Measurements from ENCODE around the gene UBTD1. TPM values are rescaled to one million over a fixed set of nuclear protein-coding genes. Genes with fewer than 3 reads are reported as not detected.

UBTD1 gene
- total RNA-seq, 2 experiments from 2014 or later = 0.99 to 1.3 TPM

- Mint-ChIP-seq H3K9me3 (no peaks in the 10 kb centered on the region), H3K36me3 (no peaks in the 10 kb centered on the region), H3K27me3 (peaks cover under 1% of the 10 kb centered on the region), H3K4me3 (no peak overlapping the region), H3K27ac (no peak overlapping the region), H3K4me1 (no peaks in the 10 kb centered on the region)
- no peak for DNase-seq
Measured at GRCh38 chr10:97584798-97585438, 86.2 kb downstream of the UBTD1 start.

GRCh38 chr10:97585439-97585811, 86.7 kb downstream of the UBTD1 start:
- no peaks in the 10 kb centered on the region for H3K9me3 Mint-ChIP-seq
- no peaks in the 10 kb centered on the region for H3K27me3 Mint-ChIP-seq
- H3K36me3 Mint-ChIP-seq = no peaks in the 10 kb centered on the region
- no peak overlapping the region for H3K4me3 Mint-ChIP-seq
- DNase-seq = no peak
- no peak overlapping the region for H3K27ac Mint-ChIP-seq
- no peaks in the 10 kb centered on the region for H3K4me1 Mint-ChIP-seq

GRCh38 chr10:97587183-97587582, 88.5 kb downstream of the UBTD1 start:
- H3K36me3 Mint-ChIP-seq = no peaks in the 10 kb centered on the region
- H3K27ac Mint-ChIP-seq = no peak overlapping the region
- H3K27me3 Mint-ChIP-seq = no peaks in the 10 kb centered on the region
- no peaks in the 10 kb centered on the region for H3K4me1 Mint-ChIP-seq
- no peaks in the 10 kb centered on the region for H3K9me3 Mint-ChIP-seq
- no peak for DNase-seq
- no peak overlapping the region for H3K4me3 Mint-ChIP-seq

GRCh38 chr10:97589479-97589878, 90.8 kb downstream of the UBTD1 start, which contains the start of gene C10orf62:
C10orf62 (plus strand) TSS chr10:97589721; CDS start chr10:97589898, 177 bp downstream.
- no peak within 1 kb of the TSS for H3K27ac Mint-ChIP-seq
- no peaks in the 10 kb centered on the region for H3K9me3 Mint-ChIP-seq
- H3K27me3 Mint-ChIP-seq = no peaks in the 10 kb centered on the region
- no peak within 1 kb of the TSS for H3K4me3 Mint-ChIP-seq
- no peaks in the 10 kb centered on the region for H3K36me3 Mint-ChIP-seq
- DNase-seq = no peak
- no peaks in the 10 kb centered on the region for H3K4me1 Mint-ChIP-seq

GRCh38 chr10:97590082-97590747, 91.5 kb downstream of the UBTD1 start:
- no peak for DNase-seq
- no peak overlapping the region for H3K27ac Mint-ChIP-seq
- no peaks in the 10 kb centered on the region for H3K4me1 Mint-ChIP-seq
- H3K36me3 Mint-ChIP-seq = no peaks in the 10 kb centered on the region
- H3K4me3 Mint-ChIP-seq = no peak overlapping the region
- no peaks in the 10 kb centered on the region for H3K9me3 Mint-ChIP-seq
- no peaks in the 10 kb centered on the region for H3K27me3 Mint-ChIP-seq

GRCh38 chr10:97590748-97591495, 92.2 kb downstream of the UBTD1 start:
- no peak overlapping the region for H3K27ac Mint-ChIP-seq
- H3K4me1 Mint-ChIP-seq = no peaks in the 10 kb centered on the region
- DNase-seq = no peak
- no peaks in the 10 kb centered on the region for H3K27me3 Mint-ChIP-seq
- no peaks in the 10 kb centered on the region for H3K9me3 Mint-ChIP-seq
- H3K4me3 Mint-ChIP-seq = no peak overlapping the region
- H3K36me3 Mint-ChIP-seq = no peaks in the 10 kb centered on the region

GRCh38 chr10:97593421-97593820, 94.7 kb downstream of the UBTD1 start:
- no peak for DNase-seq
- H3K36me3 Mint-ChIP-seq = no peaks in the 10 kb centered on the region
- no peak overlapping the region for H3K4me3 Mint-ChIP-seq
- no peaks in the 10 kb centered on the region for H3K4me1 Mint-ChIP-seq
- no peaks in the 10 kb centered on the region for H3K9me3 Mint-ChIP-seq
- no peaks in the 10 kb centered on the region for H3K27me3 Mint-ChIP-seq
- H3K27ac Mint-ChIP-seq = no peak overlapping the region

GRCh38 chr10:97596101-97597082, 97.7 kb downstream of the UBTD1 start:
- DNase-seq = no peak
- no peak overlapping the region for H3K4me3 Mint-ChIP-seq
- no peaks in the 10 kb centered on the region for H3K27me3 Mint-ChIP-seq
- H3K36me3 Mint-ChIP-seq = no peaks in the 10 kb centered on the region
- no peaks in the 10 kb centered on the region for H3K9me3 Mint-ChIP-seq
- H3K4me1 Mint-ChIP-seq = no peaks in the 10 kb centered on the region
- no peak overlapping the region for H3K27ac Mint-ChIP-seq

- Mint-ChIP-seq H3K36me3 (no peaks in the 10 kb centered on the region), H3K27me3 (no peaks in the 10 kb centered on the region), H3K4me1 (no peaks in the 10 kb centered on the region), H3K4me3 (no peak overlapping the region), H3K9me3 (no peaks in the 10 kb centered on the region), H3K27ac (no peak overlapping the region)
- DNase-seq = no peak
Measured at GRCh38 chr10:97597778-97598177, 99.1 kb downstream of the UBTD1 start.

GRCh38 chr10:97598407-97599271, 99.9 kb downstream of the UBTD1 start:
- Mint-ChIP-seq H3K4me3 (no peak overlapping the region), H3K9me3 (no peaks in the 10 kb centered on the region), H3K36me3 (no peaks in the 10 kb centered on the region), H3K27me3 (no peaks in the 10 kb centered on the region), H3K4me1 (no peaks in the 10 kb centered on the region), H3K27ac (no peak overlapping the region)
- DNase-seq = no peak

- Mint-ChIP-seq H3K27me3 (no peaks in the 10 kb centered on the region), H3K9me3 (no peaks in the 10 kb centered on the region), H3K27ac (no peak overlapping the region), H3K36me3 (no peaks in the 10 kb centered on the region), H3K4me3 (no peak overlapping the region), H3K4me1 (no peaks in the 10 kb centered on the region)
- no peak for DNase-seq
Measured at GRCh38 chr10:97599272-97599619, 100.5 kb downstream of the UBTD1 start.

- H3K4me3 Mint-ChIP-seq = no peak overlapping the region
- no peak overlapping the region for H3K27ac Mint-ChIP-seq
- no peak for DNase-seq
- no peaks in the 10 kb centered on the region for H3K27me3 Mint-ChIP-seq
- H3K4me1 Mint-ChIP-seq = no peaks in the 10 kb centered on the region
- no peaks in the 10 kb centered on the region for H3K36me3 Mint-ChIP-seq
- H3K9me3 Mint-ChIP-seq = no peaks in the 10 kb centered on the region
Measured at GRCh38 chr10:97600616-97601015, 101.9 kb downstream of the UBTD1 start.

- H3K27me3 Mint-ChIP-seq = no peaks in the 10 kb centered on the region
- DNase-seq = no peak
- H3K4me1 Mint-ChIP-seq = no peaks in the 10 kb centered on the region
- H3K4me3 Mint-ChIP-seq = no peak overlapping the region
- H3K9me3 Mint-ChIP-seq = no peaks in the 10 kb centered on the region
- no peak overlapping the region for H3K27ac Mint-ChIP-seq
- H3K36me3 Mint-ChIP-seq = no peaks in the 10 kb centered on the region
Measured at GRCh38 chr10:97601268-97602215, 102.8 kb downstream of the UBTD1 start.

Data from activated naive CD8-positive, alpha-beta T cell treated with anti-CD3 and anti-CD28 coated beads for 36 hours (primary cell).